ENCODE results near the gene EXOC1L. TPM values are rescaled to one million over a fixed set of nuclear protein-coding genes. Genes with fewer than 3 reads are reported as not detected.

Gene EXOC1L
- total and polyA plus RNA-seq, 2 of the 13 experiments (the other 11 are each of a cell fraction or from before 2014, with no cell fraction given): not detected

- peak; percentile 43; the same call in 1 of the 2 replicates for TF ChIP-seq ZBTB38 (CRISPR knock-in tag; IDR thresholded peaks at IDR 0.05)
- TF ChIP-seq SIX4 (CRISPR knock-in tag; IDR thresholded peaks at IDR 0.05): no peak
- no peak for TF ChIP-seq SYNCRIP (IDR thresholded peaks at IDR 0.05; ENCODE audit: insufficient read depth, low read depth, low read length)
- TF ChIP-seq REST (IDR thresholded peaks at IDR 0.05; ENCODE audit: borderline replicate concordance in 1 of 2, low read depth in 1 of 2, low read length in 2 of 2): no peak
- peak; percentile 60; the same call in 1 of the 2 replicates for TF ChIP-seq FOXC1 (CRISPR knock-in tag; IDR thresholded peaks at IDR 0.05; ENCODE audit: borderline replicate concordance)
- TF ChIP-seq MEIS2 (CRISPR knock-in tag; IDR thresholded peaks at IDR 0.05): peak; percentile 82; the same call in 1 of the 2 replicates
- TF ChIP-seq ZNF24 (IDR thresholded peaks at IDR 0.05): no peak
- TF ChIP-seq RFX3 (CRISPR knock-in tag; IDR thresholded peaks at IDR 0.05): no peak
- no peak for TF ChIP-seq FIP1L1 (IDR thresholded peaks at IDR 0.05; ENCODE audit: borderline replicate concordance, insufficient read depth, low read depth, low read length)
- no peak for TF ChIP-seq ZNF256 (CRISPR knock-in tag; conservative IDR thresholded peaks at IDR 0.05)
- no peak for TF ChIP-seq ZC3H4 (CRISPR knock-in tag; IDR thresholded peaks at IDR 0.05; ENCODE audit: borderline replicate concordance)
- TF ChIP-seq PCBP1 (IDR thresholded peaks at IDR 0.05; ENCODE audit: borderline replicate concordance, low read depth, low read length): 0 out of 2 replicates have a peak, but pooled peaks have one; percentile 41
- peak; percentile 71; the same call in 1 of the 2 replicates for TF ChIP-seq ZGPAT (CRISPR knock-in tag; IDR thresholded peaks at IDR 0.05)
- 0 out of 2 replicates have a peak, but pooled peaks have one; percentile 32 for TF ChIP-seq FOXM1 (CRISPR knock-in tag; IDR thresholded peaks at IDR 0.05)
- peak; percentile 72 for TF ChIP-seq IRF2 (CRISPR knock-in tag; IDR thresholded peaks at IDR 0.05)
- TF ChIP-seq, protein P1, sequence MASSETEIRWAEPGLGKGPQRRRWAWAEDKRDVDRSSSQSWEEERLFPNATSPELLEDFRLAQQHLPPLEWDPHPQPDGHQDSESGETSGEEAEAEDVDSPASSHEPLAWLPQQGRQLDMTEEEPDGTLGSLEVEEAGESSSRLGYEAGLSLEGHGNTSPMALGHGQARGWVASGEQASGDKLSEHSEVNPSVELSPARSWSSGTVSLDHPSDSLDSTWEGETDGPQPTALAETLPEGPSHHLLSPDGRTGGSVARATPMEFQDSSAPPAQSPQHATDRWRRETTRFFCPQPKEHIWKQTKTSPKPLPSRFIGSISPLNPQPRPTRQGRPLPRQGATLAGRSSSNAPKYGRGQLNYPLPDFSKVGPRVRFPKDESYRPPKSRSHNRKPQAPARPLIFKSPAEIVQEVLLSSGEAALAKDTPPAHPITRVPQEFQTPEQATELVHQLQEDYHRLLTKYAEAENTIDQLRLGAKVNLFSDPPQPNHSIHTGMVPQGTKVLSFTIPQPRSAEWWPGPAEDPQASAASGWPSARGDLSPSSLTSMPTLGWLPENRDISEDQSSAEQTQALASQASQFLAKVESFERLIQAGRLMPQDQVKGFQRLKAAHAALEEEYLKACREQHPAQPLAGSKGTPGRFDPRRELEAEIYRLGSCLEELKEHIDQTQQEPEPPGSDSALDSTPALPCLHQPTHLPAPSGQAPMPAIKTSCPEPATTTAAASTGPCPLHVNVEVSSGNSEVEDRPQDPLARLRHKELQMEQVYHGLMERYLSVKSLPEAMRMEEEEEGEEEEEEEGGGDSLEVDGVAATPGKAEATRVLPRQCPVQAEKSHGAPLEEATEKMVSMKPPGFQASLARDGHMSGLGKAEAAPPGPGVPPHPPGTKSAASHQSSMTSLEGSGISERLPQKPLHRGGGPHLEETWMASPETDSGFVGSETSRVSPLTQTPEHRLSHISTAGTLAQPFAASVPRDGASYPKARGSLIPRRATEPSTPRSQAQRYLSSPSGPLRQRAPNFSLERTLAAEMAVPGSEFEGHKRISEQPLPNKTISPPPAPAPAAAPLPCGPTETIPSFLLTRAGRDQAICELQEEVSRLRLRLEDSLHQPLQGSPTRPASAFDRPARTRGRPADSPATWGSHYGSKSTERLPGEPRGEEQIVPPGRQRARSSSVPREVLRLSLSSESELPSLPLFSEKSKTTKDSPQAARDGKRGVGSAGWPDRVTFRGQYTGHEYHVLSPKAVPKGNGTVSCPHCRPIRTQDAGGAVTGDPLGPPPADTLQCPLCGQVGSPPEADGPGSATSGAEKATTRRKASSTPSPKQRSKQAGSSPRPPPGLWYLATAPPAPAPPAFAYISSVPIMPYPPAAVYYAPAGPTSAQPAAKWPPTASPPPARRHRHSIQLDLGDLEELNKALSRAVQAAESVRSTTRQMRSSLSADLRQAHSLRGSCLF (CRISPR knock-in tag; IDR thresholded peaks at IDR 0.05; ENCODE audit: borderline replicate concordance): no peak
- 0 out of 2 replicates have a peak, but pooled peaks have one; percentile 52 for TF ChIP-seq E2F1 (CRISPR knock-in tag; IDR thresholded peaks at IDR 0.05)
- 0 out of 2 replicates have a peak, but pooled peaks have one; percentile 48 for TF ChIP-seq TSC22D2 (CRISPR knock-in tag; IDR thresholded peaks at IDR 0.05; ENCODE audit: borderline replicate concordance)
Observed at GRCh38 chr4:55853484-55854046, 34.0 kb downstream of the EXOC1L start, which contains the start of gene EXOC1 (continued).

All from HepG2 (cell line).